ENCODE measurements around the gene TOM1L2. TPM values are rescaled to one million over a fixed set of nuclear protein-coding genes. Genes with fewer than 3 reads are reported as not detected.

TOM1L2 gene
- total RNA-seq, 2 donors from 2014 or later: 47.6 to 68.7 TPM

DNA sequence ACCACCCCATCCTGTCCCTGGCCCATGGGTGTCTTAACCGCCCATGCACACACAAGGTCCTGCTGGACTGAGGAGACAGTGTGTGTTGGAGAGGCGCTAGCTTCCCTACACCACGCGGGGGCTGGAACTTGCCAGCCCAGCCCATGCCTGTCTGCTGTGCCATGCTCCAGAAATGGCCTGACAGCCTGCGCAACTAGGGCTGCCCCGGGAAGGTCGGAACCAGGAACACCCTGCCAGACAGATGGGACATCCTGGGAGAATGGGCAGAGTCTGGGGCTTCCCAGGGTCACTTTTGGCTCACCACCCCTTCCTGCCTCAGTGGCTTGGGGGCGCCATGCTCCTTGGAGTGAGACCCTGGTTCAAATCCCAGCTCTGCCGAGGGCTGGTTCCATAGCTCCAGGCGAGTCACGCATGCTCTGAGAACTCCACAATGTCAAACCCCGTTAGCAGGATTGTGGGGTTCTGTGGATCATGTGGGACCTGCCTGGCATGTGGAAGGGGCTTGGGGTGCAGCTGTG is 171.6 kb downstream of the TOM1L2 start:
- Histone ChIP-seq H3K9ac (ENCODE audit: low read depth in 2 of 2, low read length in 2 of 2) (no peak overlapping the region), H3K27ac (no peak overlapping the region), H3K27me3 (no peaks in the 10 kb centered on the region), H3K9me3 (no peaks in the 10 kb centered on the region), H3K36me3 (no peaks in the 10 kb centered on the region), H3K4me3 (no peak overlapping the region), H3K4me1 (no peaks in the 10 kb centered on the region)
- no peak for DNase-seq
- no peak for TF ChIP-seq CTCF (IDR thresholded peaks at IDR 0.05)
- intact Hi-C loops (cut with DNase I): no loop called here

GRCh38 chr17:17798573-17799255 is 173.5 kb downstream of the TOM1L2 start:
- H3K4me3 ChIP-seq: no peak overlapping the region
- H3K9ac ChIP-seq (ENCODE audit: low read depth in 2 of 2, low read length in 2 of 2): no peak overlapping the region
- intact Hi-C loops (cut with DNase I): no loop called here
- no peak for DNase-seq
- no peak for TF ChIP-seq CTCF (IDR thresholded peaks at IDR 0.05)
- no peaks in the 10 kb centered on the region for H3K27me3 ChIP-seq
- no peaks in the 10 kb centered on the region for H3K9me3 ChIP-seq
- no peak overlapping the region for H3K27ac ChIP-seq
- H3K4me1 ChIP-seq: no peaks in the 10 kb centered on the region
- no peaks in the 10 kb centered on the region for H3K36me3 ChIP-seq

- H3K4me1 ChIP-seq: peaks cover 5% of the 10 kb centered on the region
- intact Hi-C loops (cut with DNase I): no loop called here
- H3K36me3 ChIP-seq: no peaks in the 10 kb centered on the region
- no peak overlapping the region for H3K9ac ChIP-seq (ENCODE audit: low read depth in 2 of 2, low read length in 2 of 2)
- no peak overlapping the region for H3K4me3 ChIP-seq
- no peak for TF ChIP-seq CTCF (IDR thresholded peaks at IDR 0.05)
- H3K27me3 ChIP-seq: no peaks in the 10 kb centered on the region
- no peak overlapping the region for H3K27ac ChIP-seq
- no peak for DNase-seq
- H3K9me3 ChIP-seq: no peaks in the 10 kb centered on the region
Measured at GRCh38 chr17:17798010-17798556, 174.1 kb downstream of the TOM1L2 start.

- no peak overlapping the region for H3K4me3 ChIP-seq
- no peak overlapping the region for H3K9ac ChIP-seq (ENCODE audit: low read depth in 2 of 2, low read length in 2 of 2)
- no peaks in the 10 kb centered on the region for H3K9me3 ChIP-seq
- no peaks in the 10 kb centered on the region for H3K27me3 ChIP-seq
- no peaks in the 10 kb centered on the region for H3K36me3 ChIP-seq
- intact Hi-C loops (cut with DNase I): no loop called here
- H3K27ac ChIP-seq: no peak overlapping the region
- peaks cover 7% of the 10 kb centered on the region for H3K4me1 ChIP-seq
- no peak for DNase-seq
- TF ChIP-seq CTCF (IDR thresholded peaks at IDR 0.05): no peak
Measured at GRCh38 chr17:17797119-17797809, 174.9 kb downstream of the TOM1L2 start.

DNA sequence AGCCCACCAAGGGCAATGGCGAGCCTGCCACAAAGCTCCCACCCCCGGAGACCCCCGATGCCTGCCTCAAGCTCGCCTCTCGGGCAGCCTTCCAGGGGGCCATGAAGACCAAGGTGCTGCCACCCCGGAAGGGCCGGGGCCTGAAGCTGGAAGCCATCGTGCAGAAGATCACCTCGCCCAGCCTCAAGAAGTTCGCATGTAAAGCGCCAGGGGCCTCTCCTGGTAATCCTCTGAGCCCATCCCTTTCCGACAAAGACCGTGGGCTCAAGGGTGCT is 175.5 kb downstream of the TOM1L2 start:
- Histone ChIP-seq H3K27me3 (no peaks in the 10 kb centered on the region), H3K9me3 (no peaks in the 10 kb centered on the region), H3K4me1 (peaks cover 7% of the 10 kb centered on the region), H3K36me3 (no peaks in the 10 kb centered on the region), H3K4me3 (no peak overlapping the region), H3K27ac (no peak overlapping the region), H3K9ac (ENCODE audit: low read depth in 2 of 2, low read length in 2 of 2) (no peak overlapping the region)
- intact Hi-C loops (cut with DNase I): no loop called here
- DNase-seq: no peak
- TF ChIP-seq CTCF (IDR thresholded peaks at IDR 0.05): no peak

Measured in colonic mucosa (tissue), 4 donors.